ENCODE measurements around the gene TEDC1.

Gene TEDC1

DNA sequence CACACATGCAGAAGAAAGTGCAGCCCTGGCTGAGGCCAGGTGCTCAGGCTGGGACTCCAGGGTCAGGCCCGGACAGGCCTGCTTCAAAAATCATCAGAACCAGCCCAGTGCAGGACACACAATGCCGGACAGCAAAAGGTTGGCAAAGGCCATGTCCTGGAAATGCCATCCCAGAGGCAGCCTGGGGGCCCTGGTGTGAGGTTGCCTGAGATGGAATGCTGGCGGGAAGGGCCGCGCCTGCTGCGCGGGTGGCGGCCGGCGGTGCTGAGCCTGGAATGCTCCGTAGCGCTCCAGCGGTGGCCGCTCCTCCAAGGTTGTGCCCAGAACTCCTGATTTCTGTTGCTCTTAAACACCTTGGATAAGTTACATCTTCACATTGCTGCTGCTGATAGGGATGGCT is 38.1 kb upstream of the TEDC1 start:
- TF ChIP-seq, protein P1, sequence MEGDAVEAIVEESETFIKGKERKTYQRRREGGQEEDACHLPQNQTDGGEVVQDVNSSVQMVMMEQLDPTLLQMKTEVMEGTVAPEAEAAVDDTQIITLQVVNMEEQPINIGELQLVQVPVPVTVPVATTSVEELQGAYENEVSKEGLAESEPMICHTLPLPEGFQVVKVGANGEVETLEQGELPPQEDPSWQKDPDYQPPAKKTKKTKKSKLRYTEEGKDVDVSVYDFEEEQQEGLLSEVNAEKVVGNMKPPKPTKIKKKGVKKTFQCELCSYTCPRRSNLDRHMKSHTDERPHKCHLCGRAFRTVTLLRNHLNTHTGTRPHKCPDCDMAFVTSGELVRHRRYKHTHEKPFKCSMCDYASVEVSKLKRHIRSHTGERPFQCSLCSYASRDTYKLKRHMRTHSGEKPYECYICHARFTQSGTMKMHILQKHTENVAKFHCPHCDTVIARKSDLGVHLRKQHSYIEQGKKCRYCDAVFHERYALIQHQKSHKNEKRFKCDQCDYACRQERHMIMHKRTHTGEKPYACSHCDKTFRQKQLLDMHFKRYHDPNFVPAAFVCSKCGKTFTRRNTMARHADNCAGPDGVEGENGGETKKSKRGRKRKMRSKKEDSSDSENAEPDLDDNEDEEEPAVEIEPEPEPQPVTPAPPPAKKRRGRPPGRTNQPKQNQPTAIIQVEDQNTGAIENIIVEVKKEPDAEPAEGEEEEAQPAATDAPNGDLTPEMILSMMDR (conservative IDR thresholded peaks at IDR 0.05; ENCODE audit: low read length): no peak
- H3K4me3 ChIP-seq (ENCODE audit: low read length): no peak overlapping the region
- DNase-seq (ENCODE audit: low read depth): no peak

DNA sequence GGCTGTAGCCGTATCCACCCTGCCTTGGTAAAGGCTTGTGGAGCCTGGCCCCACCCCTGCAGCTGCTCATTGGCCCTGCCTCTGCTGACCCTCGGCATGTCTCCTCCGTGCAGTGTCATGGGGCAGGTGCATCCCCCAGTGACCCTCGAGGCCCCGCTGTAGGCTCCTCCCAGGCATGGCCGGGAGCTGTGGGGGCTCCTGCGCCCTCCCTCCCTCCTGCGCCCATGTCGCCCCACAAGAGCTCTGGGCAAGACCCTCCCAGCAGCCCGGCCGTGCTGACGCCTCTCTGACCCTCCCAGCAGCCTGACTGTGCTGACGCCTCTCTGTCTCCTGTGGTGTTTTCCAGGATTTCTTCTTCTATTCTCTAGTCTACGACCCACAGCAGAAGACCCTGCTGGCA is 37.2 kb upstream of the TEDC1 start:
- TF ChIP-seq, protein P1 (conservative IDR thresholded peaks at IDR 0.05; ENCODE audit: low read length): no peak
- DNase-seq (ENCODE audit: low read depth): no peak
- H3K4me3 ChIP-seq (ENCODE audit: low read length): no peak overlapping the region

DNA sequence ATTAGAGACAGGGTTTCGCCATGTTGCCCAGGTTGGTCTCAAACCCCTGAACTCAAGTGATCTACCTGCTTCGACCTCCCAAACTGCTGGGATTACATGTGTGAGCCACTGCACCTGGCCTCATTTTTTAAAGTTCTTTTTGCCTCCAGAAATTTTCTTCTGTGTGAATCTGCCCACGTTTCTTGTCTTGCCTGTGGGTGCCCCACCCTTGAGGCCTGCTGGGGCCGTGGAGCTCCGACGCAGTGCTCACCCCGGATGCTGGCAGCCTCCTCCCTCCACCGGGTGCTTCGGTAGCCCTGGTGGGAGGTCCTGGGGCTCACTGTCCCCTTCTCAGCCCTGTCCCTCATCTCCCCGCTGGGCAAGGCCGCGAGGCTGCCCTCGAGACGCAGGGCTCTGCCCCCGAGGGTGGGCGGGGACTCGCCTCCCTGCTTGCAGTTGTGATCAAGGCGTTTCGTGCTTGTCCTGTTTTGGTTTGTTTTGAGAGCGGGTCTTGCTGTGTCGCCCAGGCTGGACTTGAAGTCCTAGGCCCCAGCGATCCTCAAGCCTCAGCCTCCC is 35.9 kb upstream of the TEDC1 start:
- no peak overlapping the region for H3K4me3 ChIP-seq (ENCODE audit: low read length)
- TF ChIP-seq, protein P1 (conservative IDR thresholded peaks at IDR 0.05; ENCODE audit: low read length): no peak
- no peak for DNase-seq (ENCODE audit: low read depth)

DNA sequence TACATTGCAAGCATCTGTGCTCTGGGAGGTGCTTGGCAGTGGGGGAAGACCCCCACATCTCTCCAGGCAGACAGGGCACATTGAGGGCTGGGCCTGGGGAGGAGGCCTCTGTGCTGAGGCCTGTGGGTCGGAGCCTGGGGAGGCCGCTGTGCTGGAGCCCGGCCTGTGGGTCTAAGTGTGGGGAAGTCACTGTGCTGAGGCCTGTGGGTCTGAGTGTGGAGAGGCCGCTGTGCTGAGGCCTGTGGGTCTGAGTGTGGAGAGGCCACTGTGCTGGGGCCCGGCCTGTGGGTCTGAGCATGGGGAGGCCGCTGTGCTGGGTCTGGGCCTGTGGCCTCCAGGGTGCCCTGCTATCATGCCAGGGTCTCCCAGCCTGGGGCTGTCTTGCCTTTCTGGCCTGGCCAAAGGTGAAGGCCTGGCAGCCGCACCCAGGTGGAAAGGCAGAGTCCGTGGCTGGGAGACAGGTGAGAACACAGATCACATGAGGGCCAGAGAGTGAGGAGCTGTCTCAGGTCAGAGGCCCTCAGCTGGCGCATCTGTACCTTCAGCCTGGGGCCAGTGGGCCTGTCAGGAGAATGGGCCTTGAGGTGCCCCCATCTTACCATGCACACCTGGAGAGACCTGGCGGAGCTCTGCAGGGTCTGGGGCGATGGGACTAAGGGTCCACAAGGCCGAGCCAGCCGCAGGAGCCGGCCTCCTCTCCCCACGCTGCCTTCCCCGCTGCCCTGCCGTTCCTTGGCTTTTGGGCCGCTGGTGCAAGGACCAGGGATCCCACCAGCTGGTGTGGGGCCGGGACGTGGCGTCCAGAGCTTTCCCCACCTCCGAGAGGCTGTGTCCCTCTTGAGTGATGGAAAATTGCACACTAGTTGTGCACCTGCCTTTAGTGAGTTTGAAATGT is 35.0 kb upstream of the TEDC1 start:
- TF ChIP-seq, protein P1 (conservative IDR thresholded peaks at IDR 0.05; ENCODE audit: low read length): no peak
- no peak for DNase-seq (ENCODE audit: low read depth)
- no peak overlapping the region for H3K4me3 ChIP-seq (ENCODE audit: low read length)

DNA sequence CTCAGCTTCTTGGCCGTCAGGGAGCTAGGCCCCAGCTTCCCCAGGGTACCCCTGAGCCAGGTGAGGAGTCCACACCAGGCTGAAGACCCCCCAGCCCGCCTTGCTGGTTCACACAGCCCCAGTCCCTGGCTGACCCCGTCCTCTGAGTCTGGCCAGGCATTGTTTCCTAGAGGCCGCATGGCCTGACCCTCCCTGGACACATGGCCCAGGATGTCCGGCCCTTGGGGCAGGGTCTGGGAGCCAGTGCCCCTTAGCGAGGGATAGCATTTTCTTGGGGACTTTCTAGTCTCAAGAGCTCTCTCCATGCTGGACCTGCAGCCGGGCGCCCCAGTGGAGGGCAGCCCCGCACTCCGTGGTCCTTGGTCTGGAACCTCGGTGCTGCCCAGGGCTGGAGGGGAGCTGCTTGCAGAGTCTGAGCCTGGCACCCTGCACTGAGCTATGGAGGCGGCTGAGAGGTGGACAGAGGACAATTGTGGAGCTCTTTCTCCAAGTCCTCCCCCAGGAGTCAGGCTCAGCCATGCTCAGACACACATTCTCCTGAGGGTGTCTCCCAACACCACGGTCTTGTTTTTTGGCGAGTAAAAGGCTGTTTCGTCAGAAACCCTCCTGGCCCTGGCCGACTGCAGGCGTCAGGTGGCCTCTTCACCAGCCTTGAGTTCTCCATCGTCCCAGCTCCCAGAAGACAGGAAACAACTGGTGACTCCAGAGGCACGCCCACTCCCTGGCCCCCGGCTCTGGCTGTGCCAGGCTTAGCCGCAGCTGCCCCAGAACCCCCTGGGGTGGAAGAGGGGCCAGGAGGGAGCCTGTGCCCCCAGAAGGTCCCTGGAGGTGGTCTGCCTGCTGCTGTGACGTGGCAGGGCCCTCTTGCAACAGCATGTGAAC is 34.1 kb upstream of the TEDC1 start:
- no peak for DNase-seq (ENCODE audit: low read depth)
- no peak overlapping the region for H3K4me3 ChIP-seq (ENCODE audit: low read length)
- TF ChIP-seq, protein P1 (conservative IDR thresholded peaks at IDR 0.05; ENCODE audit: low read length): no peak

DNA sequence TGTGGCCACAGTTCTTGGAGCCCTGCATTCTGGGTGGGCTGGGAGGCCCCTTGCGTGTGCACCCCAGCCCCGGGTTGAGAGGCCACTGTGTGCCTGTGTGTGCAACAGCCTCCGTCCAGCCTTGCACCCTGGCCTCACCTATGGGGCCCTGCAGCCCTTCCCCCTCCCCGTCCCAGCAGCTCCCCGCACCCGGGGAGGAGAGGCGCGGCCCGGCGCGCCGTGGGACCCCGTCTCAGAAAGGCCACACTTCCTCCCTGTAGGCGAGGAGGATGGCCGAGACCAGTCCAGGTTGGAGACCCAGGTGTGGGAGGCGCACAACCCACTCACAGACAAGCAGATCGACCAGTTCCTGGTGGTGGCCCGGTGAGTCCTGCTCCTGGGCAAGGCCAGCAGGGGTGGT is 33.0 kb upstream of the TEDC1 start:
- TF ChIP-seq, protein P1 (conservative IDR thresholded peaks at IDR 0.05; ENCODE audit: low read length): no peak
- DNase-seq (ENCODE audit: low read depth): no peak
- H3K4me3 ChIP-seq (ENCODE audit: low read length): no peak overlapping the region
